Measurements from ENCODE around the gene SMLR1.
"Not testable (repeated sequence)": the region's sequence is repeated elsewhere in the genome, so short reads cannot be mapped to it uniquely, and the experiment has no call there.

SMLR1 gene

GRCh38 chr6:130827247-130828149 lies at the start of gene SMLR1:
SMLR1 (plus strand) TSS chr6:130827406; CDS start chr6:130827414, 8 bp downstream.
- DNase-seq, result no peak

DNA sequence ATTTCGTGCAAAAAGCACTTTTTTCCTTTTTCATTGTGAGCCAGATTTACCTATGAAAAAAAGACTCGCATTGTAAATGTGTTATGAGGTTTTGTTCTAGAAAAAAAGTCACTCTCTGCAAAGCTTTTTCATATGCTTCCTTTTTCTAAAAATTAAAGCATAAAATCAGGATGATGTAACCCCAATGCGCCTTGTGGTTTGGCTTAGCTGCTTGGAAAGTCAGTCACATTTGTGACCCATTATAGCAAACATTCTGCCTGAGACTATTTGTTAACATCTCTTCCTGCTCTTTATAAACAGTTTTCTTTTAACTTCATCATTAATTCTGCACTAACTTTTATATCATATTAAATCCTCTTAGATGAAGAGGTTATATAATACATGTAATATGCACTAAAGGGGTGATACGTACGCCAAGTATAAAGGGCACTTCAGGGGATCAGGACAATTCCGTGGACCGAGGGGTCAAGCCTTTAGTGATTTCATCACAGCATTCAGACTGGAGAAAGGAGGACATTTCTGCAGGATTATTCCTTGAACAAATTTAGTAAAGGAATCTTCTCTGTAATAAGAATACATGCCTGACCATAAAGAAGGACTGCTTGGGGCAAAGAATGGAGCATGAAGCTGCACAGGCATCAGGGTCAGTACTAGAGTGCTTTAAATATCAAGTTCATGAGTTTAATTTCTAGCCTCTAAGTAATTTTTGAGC lies 48.1 kb upstream of the SMLR1 start:
- DNase-seq, result no peak

DNA sequence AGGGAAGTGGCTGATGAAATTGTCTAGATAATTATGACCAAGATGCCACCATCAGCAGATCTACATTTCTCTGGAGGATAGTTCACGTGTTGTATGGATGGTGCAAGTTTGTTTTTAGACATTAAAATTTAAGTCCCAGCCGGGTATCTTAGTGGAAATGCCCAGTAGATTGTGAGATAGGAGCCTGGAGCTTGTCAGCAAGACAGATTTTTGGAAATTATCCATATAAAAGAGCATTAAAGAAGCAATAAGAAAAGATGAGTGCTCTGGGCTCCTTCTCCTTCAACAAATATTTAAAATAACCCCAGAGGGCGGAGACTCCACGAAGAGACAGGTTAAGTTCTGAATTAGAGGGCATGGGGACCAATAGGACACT lies 47.6 kb upstream of the SMLR1 start:
- no peak for DNase-seq

- DNase-seq, result no peak
These were observed 47.1 kb upstream of the SMLR1 start for GRCh38 chr6:130780122-130780521.

GRCh38 chr6:130781557-130781956 lies 45.6 kb upstream of the SMLR1 start:
- no peak for DNase-seq

GRCh38 chr6:130783416-130784107 lies 43.6 kb upstream of the SMLR1 start:
- no peak for DNase-seq

DNA sequence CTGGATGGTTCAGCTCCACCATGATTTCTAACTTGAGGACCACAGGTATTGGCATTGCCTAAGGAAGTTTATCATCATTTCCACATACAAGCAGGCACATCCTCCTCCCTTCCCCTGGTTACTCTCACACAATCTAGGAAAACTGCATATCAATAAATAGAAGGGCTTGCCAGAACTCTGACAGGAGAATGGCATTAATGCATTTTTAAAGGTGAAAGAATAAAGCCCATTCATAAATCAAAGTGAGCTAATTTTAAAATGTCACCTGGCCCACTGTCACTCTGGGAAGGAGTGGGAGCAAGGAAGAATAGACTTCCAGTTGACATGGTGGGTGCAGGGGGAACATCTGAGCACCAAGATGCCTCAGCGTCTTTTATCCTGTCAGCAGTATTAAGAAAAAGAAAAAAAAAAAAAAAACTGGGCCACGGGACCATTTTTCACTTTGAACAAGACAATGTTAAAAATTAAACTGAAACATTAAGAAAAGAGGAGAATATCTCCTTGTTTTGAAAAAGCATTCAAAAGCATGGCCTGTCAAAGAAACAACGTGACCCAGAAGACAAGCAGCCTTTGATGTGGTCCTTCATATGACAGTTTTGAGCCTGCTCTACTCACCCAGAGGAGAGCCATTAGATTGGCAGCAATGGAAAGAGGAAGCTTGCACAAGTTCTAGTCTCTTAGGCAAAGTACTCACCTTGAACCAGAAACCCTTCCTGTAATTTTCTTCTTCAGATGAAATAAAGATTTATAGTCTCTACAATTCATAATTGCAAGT lies 39.3 kb upstream of the SMLR1 start:
- DNase-seq, result no peak

GRCh38 chr6:130788954-130789353 lies 38.3 kb upstream of the SMLR1 start:
- DNase-seq, result no peak

GRCh38 chr6:130794010-130794697 lies 33.1 kb upstream of the SMLR1 start:
- no peak for DNase-seq

DNA sequence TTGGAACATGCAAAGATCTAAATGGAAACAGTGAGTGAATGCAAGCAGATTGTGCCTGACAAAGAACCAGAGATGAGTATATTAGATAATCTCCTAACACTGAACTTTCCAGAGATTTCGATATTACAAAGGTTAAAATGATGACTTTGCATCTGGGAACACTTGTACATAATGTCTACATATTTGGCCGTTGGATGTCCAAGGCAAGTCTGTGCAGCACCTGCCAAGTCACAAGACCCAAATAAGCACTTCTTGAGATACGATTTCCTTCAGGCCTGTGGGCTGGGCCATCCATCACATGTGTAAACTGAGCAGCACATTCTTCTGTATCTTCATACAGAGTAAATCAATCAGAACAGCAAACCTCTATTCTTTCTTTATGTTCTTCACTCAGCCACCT lies 32.5 kb upstream of the SMLR1 start:
- DNase-seq, result no peak

- DNase-seq, result no peak
These were observed 30.8 kb upstream of the SMLR1 start for GRCh38 chr6:130796313-130796905.

GRCh38 chr6:130797061-130797460 lies 30.1 kb upstream of the SMLR1 start:
- DNase-seq, result no peak

DNA sequence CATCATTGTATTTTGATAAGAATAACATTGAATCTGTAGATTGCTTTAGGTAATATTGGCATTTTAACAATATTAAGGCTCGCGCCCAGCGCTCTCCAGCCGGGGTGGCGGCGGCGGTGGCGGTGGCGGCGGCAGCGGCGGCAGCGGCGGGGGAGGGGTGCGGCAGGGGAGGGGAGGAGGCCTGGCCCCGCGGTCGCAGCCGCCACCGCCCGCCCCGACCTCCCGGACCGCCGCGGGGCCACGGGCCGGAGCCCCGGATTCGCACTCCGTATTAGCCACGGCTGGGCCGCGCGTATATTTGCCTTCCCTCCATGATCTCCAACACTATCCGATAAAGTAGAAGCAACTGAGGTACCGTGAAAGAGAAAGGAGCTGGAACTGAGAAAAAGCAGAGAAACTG lies 25.8 kb upstream of the SMLR1 start:
- not testable (repeated sequence) for DNase-seq

DNA sequence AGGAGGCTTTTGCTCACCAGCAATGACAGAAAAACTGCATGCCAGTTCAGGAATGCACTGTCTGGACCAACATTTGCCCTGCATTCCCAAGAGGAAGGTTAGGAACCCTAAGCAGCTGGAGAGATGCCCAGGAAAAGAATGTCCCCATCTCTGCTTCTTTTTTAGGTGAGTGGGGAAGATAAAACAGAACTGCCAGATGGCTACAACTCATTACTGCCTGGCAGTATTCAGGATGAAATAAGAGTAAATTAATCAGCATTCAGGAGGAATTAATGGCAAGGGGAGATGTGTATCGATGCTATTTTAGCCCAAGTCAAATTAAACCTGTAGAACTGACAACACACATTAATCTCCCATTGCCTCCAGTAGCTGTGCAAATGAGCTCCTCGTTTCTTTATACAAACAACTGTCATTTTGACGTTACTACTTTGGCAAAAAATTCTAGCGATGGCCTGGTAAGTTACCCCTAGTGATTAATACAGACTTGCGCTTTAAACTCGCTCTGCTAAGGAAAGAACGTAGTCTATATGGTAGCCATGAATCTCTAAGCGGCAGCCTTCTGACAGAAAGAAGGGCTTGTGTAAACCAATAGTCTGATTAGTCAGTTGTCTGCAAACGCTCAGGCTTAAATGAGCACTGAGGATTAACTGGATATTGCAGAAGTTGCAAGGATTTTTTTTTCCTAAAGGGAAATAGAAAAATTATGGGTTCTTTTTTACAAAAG lies 16.7 kb upstream of the SMLR1 start:
- no peak for DNase-seq

GRCh38 chr6:130811932-130812331 lies 15.3 kb upstream of the SMLR1 start:
- no peak for DNase-seq

DNA sequence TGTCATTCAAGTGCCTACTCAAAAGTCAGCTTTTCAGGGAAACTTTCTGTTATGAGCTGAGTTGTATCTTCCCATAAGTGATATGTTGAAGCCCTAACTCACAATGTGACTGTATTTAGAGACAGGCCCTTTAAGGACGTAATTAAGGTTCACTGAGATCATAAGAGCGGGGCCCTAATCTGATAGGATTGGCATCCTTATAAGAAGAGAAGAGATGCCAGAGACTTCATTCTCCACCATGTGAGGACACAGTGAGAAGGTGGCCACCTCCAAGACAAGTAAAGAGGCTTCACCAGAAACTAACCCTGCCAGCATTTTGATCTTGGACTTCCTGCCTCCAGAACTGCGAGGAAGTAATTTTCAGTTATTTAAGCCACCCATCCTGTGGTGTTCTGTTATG lies 12.7 kb upstream of the SMLR1 start:
- DNase-seq, result no peak

DNA sequence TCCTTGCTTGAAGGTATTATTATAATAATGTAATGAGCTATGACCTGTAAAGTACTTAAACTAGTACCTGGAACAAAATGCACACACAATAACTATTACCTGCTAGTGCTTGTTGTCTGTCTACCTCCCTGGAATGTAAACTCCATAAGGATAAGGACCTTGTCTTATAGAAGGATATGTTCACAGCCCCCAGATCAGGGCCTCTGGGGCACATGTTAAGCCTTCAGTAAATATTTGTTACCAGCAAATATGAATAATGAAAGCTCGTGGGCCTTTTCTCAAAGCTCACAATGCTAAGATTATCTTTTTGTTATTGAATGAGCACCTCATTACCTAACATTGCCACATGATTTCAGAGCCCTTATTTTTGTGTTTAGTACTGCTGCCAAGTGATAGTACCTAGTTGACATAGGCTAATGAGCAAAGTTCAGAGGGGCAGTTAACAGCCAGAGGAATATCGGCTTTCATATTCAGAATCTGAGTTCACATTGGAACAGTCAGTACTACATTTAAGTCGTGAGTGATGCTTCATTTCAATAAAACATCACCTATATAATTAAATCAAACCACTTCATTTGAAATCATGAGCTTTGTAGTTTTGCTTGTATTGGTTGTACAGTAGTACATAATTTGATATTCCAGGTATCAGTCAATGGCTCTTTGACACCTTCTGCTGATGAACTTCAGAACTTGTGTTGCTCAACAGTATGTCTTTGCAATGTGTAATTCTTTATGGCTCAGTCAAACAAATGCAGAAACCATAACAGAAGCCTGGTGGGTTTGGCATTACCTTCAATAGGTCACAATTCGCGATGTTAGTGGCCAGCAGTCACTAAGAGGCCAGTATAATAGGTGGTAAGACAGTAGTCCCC lies 11.8 kb upstream of the SMLR1 start:
- DNase-seq, result no peak

DNA sequence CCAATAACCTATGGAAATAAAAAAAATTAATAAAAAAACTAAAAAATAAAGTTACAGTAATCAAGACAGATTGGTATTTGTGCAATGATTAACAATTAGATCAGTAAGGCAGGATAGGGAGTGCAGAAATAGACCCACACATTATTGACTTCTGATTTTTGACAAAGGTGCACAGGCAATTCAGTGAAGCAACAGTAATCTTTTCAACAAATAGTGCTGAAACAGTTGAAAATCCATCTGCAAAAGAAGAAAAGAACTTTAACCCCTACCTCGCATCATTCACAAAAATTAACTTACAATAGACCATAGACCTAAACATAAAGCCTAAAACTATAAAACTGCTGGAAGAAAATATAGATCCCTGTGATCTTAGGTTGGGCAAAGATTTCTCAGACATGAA lies 4.5 kb upstream of the SMLR1 start:
- DNase-seq, result no peak

DNA sequence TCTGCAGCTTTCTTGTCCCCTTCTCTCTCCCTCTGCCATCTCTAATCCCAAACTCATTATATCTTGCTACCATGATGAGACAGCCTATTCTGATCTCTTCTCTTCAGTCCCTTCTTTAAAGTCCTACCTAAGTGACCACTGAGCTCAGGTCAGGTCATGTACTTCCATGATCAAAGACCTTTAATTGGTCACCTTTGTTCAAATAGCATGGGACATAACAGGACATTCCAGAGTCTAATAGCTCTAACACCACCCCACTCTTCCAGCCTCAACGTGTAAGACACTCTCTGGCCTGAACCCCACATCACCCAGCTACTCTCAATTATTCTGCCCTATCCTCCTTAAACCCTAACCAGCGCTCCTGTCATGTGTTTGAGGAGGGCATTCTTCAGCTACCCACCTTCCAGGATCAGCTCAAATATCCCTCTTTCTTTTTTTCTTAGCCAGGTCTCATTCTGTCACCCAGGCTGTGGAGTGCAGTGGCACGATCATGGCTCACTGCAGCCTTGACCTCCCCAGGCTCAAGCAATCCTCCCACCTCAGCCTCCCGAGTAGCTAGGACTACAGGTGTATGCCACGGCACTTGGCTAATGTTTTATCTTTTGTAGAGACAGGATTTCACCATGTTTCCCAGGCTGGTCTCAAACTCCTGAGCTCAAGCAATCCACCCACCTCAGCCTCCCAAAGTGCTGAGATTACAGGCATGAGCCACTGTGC lies 2.1 kb upstream of the SMLR1 start:
- DNase-seq, result no peak

Data from NCI-H2029 (cell line).